Stimulated activated naive CD8-positive, alpha-beta T cell treated with anti-CD3 and anti-CD28 coated beads, Interleukin-15, Interleukin-2, amounts not matched to agents 100 ng/mL and 50 ng/mL, for 24 hours (primary cell): ENCODE measurements around the gene CDC6.

ENCODE experiments used
- H3K27ac Mint-ChIP-seq: one replicate; pipeline ENCODE4 v1.8.0; 2021; ENCODE audit warnings: mild to moderate bottlenecking, mixed read lengths
- H3K27me3 Mint-ChIP-seq: one replicate; pipeline ENCODE4 v1.8.0; 2021; ENCODE audit warnings: mixed read lengths
- H3K36me3 Mint-ChIP-seq: one replicate; pipeline ENCODE4 v1.8.0; 2021; ENCODE audit warnings: low read depth, mixed read lengths
- H3K4me1 Mint-ChIP-seq: one replicate; pipeline ENCODE4 v1.8.0; 2021; ENCODE audit warnings: low read depth, mixed read lengths
- H3K4me3 Mint-ChIP-seq: one replicate; pipeline ENCODE4 v1.8.0; 2021; ENCODE audit warnings: mild to moderate bottlenecking, mixed read lengths
- H3K9me3 Mint-ChIP-seq: one replicate; pipeline ENCODE4 v1.8.0; 2021; ENCODE audit warnings: mixed read lengths

CDC6 gene, protein sequence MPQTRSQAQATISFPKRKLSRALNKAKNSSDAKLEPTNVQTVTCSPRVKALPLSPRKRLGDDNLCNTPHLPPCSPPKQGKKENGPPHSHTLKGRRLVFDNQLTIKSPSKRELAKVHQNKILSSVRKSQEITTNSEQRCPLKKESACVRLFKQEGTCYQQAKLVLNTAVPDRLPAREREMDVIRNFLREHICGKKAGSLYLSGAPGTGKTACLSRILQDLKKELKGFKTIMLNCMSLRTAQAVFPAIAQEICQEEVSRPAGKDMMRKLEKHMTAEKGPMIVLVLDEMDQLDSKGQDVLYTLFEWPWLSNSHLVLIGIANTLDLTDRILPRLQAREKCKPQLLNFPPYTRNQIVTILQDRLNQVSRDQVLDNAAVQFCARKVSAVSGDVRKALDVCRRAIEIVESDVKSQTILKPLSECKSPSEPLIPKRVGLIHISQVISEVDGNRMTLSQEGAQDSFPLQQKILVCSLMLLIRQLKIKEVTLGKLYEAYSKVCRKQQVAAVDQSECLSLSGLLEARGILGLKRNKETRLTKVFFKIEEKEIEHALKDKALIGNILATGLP

DNA sequence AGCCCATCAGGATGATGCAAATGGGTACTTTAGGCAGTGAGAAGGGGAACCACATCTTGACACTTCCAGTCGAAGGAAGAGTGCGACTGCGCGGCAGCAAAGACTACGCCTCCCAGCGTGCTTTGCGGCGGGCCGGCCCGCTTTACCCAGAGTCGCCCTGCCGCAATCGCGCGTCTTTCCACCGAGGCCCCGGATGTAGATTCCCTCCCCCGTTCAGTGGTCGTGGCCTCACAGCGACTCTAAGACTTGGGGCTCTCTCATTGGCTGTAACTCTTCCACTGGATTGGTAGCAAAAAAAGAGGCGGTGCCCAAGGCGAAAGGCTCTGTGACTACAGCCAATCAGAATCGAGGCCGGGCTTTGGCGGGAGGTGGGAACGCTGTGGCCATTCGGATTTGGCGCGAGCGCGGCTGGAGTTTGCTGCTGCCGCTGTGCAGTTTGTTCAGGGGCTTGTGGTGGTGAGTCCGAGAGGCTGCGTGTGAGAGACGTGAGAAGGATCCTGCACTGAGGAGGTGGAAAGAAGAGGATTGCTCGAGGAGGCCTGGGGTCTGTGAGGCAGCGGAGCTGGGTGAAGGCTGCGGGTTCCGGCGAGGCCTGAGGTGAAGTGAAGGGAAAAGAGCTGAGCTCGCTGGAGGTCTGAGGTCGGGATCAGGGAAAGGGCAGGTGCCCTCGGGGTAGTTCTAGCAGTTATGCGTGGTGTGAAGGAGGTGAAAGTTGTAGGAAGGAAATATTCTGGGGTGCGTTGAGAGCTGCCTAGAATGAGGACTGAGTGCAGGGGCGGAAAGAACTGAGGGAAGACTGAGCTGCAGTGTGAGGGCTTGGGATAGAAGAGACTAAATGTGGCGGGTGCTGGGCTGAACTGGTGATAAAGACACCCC is at the start of gene CDC6:
Gene CDC6 (plus strand): TSS at position 386 of the 876 bp plus-strand sequence. CDS start 1,542 bp downstream, outside the sequence.
- H3K27ac Mint-ChIP-seq: peak within 1 kb of the TSS; percentile 98
- peaks cover 78% of the 10 kb centered on the region for H3K4me1 Mint-ChIP-seq
- H3K36me3 Mint-ChIP-seq: peaks cover 41% of the 10 kb centered on the region
- H3K4me3 Mint-ChIP-seq: peak within 1 kb of the TSS; percentile 99
- H3K9me3 Mint-ChIP-seq: no peaks in the 10 kb centered on the region
- no peaks in the 10 kb centered on the region for H3K27me3 Mint-ChIP-seq

DNA sequence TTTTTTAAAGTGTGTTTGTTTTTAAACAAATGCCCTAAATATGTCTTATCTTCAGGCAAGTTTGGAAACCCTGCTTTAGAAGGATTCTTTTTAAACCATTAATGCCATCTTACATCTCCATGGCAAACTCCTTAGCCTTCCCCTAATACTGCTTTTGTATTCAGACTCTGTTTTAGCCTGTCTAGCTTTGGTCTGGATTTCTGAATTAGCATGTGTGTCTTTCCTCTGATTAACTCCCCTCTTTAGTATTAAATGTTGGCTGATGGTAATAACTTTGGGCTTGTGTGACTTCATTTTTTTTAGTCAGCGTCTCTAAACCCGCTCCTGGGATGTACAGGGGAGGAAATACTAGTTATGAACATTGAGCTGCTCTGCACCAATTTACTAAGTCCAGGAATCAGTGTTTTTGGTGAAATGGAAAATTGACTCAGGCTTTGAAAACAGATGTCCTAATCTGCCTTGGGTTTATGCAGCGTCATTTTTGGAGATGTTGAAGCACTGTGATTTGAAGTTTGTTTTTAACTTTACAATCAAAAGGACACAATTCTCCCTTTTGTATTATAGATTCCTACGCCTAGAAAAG is 46.3 kb upstream of the CDC6 start:
- Mint-ChIP-seq H3K36me3 (peaks cover 8% of the 10 kb centered on the region), H3K4me3 (no peak overlapping the region), H3K27me3 (no peaks in the 10 kb centered on the region), H3K27ac (no peak overlapping the region), H3K9me3 (no peaks in the 10 kb centered on the region), H3K4me1 (peaks cover 28% of the 10 kb centered on the region)

DNA sequence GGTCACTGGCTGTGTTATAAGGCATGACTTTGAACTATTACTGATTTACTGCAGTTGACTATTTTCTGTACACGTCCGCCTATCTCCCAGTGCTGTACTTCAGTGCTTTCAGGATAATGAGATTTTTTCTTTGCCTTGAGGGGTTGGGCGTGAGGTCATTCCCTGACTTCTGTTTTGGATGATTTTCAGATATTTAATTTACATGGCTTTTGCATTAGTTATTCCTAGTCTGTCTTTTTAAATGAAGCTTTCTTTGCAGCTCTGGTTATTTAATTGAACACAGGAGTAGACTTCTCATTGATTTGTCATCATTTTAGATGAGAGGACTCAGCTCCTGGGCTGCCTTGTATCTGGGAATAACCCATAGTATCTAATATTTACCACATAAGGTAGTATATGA is 44.9 kb upstream of the CDC6 start:
- H3K27me3 Mint-ChIP-seq: no peaks in the 10 kb centered on the region
- peak overlapping the region; percentile 40 for H3K27ac Mint-ChIP-seq
- peaks cover 28% of the 10 kb centered on the region for H3K4me1 Mint-ChIP-seq
- H3K9me3 Mint-ChIP-seq: no peaks in the 10 kb centered on the region
- peaks cover 4% of the 10 kb centered on the region for H3K36me3 Mint-ChIP-seq
- no peak overlapping the region for H3K4me3 Mint-ChIP-seq

DNA sequence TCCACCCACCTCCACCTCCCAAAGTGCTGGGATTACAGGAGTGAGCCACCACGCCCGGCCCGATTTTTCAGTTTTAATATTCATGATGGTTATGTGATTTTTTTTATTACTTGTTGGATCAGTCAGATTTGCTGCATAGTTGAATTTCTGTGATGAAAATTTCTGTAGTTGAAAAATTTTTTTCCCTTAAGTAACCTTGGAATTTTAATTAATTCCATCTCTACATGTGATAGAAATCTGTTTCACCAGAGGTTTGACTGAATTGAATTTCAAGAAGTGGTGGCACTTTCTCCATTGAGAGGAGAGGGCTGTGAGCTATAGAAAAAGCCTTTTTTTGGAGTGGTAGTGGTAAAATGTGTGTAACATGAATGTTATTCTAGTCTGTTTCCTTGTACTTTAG is 43.9 kb upstream of the CDC6 start:
- Mint-ChIP-seq H3K9me3 (no peaks in the 10 kb centered on the region), H3K4me1 (peaks cover 28% of the 10 kb centered on the region), H3K27ac (no peak overlapping the region), H3K36me3 (peaks cover 4% of the 10 kb centered on the region), H3K27me3 (no peaks in the 10 kb centered on the region), H3K4me3 (no peak overlapping the region)

DNA sequence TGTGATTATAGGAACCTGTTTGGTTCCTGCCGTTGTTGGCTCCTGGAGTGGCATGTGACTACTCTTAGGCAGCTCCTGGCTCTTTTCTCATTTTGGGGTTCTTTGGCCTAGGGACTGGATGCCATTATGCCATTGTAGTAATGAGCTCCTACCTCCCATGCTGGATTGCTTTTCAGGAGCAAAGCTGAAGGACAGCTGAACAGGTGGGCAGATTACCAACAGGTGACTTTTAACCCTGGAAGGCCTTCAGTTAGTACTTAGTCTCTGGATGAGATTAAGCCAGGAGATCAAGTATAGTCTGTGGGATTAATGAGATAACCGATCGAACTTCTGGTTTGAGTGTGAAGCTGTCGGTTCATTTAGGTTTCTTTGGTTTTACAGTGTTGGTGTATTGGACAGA is 43.4 kb upstream of the CDC6 start:
- H3K9me3 Mint-ChIP-seq: no peaks in the 10 kb centered on the region

DNA sequence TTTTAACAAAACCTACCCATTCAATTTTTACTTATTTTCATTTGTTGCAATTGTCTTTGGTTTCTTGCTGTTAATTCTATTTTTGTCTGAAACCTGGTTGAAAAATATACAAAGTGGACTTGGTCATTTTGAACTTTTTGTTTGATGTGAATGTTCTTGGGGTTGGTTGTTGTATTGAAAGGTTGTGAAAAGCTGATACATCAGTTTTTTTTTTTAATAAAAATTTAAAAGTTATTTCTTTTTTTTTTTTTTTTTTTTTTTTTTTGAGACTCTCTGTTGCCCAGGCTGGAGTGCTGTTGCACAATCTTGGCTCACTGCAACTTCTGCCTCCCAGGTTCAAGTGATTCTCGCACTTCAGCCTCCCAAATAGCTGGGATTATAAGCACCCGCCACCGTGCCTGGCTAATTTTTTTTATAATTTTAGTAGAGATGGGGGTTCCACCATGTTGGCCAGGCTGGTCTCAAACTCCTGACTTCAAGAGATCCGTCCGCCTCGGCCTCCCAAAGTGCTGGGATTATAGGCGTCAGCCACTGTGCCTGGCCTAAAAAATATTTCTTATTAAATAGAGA is 39.7 kb upstream of the CDC6 start:
- Mint-ChIP-seq H3K27me3 (no peaks in the 10 kb centered on the region), H3K4me1 (peaks cover 27% of the 10 kb centered on the region), H3K36me3 (peaks cover 4% of the 10 kb centered on the region), H3K4me3 (no peak overlapping the region), H3K27ac (no peak overlapping the region), H3K9me3 (no peaks in the 10 kb centered on the region)

More for the DNA sequence above, 43.4 kb upstream of the CDC6 start:
- H3K4me3 Mint-ChIP-seq: no peak overlapping the region
- H3K36me3 Mint-ChIP-seq: peaks cover 4% of the 10 kb centered on the region
- H3K27me3 Mint-ChIP-seq: no peaks in the 10 kb centered on the region
- peaks cover 30% of the 10 kb centered on the region for H3K4me1 Mint-ChIP-seq
- H3K27ac Mint-ChIP-seq: no peak overlapping the region

DNA sequence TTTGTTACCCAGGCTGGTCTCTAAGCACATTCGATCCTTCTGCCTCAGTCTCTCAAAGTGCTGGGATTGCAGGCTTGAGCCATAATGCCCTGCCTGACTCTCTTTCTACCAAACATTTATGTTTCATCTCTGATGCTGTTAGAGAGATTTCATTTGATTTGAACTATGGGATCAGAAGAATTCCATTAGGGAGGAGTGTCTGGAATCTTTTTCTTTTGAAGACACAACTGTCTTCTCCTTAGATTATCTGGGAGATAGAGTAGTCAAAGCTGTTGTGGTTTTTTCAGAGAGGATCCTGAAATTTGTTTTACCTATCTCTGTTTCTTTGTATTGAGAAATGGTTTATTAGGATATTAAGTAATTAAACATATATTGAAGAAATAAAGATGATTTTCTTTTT is 39.2 kb upstream of the CDC6 start:
- Mint-ChIP-seq H3K27ac (no peak overlapping the region), H3K9me3 (no peaks in the 10 kb centered on the region), H3K4me1 (peaks cover 25% of the 10 kb centered on the region)

DNA sequence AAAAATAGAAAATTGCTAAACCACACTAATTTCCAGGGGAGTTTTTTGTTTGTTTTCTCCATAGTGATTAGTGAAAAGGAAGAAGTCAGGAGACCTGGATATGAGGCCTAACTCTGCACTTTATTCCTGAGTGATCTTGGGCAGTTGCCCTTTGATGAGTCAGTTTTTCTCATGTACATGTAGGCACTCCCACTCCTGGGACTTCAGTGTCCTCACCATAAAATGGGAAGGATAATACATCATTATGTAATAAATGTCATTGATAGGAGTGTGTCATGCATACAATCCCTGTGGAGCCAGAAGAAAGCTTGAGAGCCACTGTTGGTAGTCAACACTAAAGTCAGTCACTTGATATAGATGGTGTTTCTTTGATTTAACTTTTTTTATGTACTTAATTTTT is 36.1 kb upstream of the CDC6 start:
- Mint-ChIP-seq H3K4me1 (peaks cover 23% of the 10 kb centered on the region), H3K9me3 (no peaks in the 10 kb centered on the region), H3K27me3 (no peaks in the 10 kb centered on the region), H3K36me3 (peaks cover 5% of the 10 kb centered on the region), H3K4me3 (no peak overlapping the region), H3K27ac (no peak overlapping the region)

More for the DNA sequence above, 39.2 kb upstream of the CDC6 start:
- H3K36me3 Mint-ChIP-seq: peaks cover 4% of the 10 kb centered on the region
- no peaks in the 10 kb centered on the region for H3K27me3 Mint-ChIP-seq
- no peak overlapping the region for H3K4me3 Mint-ChIP-seq

DNA sequence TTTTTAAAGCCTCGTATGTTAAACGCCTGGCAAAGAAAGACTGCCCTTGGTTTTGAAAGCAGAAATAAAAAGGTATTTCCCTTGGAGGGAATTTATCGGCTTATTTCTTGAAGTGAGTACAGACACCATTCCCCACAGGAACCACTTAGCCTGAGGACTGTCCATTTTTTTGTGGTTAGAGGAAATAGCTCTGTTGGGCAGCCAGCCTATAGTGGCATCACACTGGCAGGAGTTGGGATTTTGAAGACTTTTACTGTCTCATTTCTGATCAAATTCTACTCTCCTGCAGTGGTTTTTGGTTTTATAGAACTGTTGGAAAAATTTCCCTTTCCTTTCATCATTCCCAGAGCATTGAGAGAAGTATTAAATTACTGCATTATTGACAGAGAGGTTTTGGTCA is 34.1 kb upstream of the CDC6 start:
- Mint-ChIP-seq H3K27ac (peak overlapping the region; percentile 31), H3K36me3 (peaks cover 22% of the 10 kb centered on the region), H3K9me3 (no peaks in the 10 kb centered on the region), H3K27me3 (no peaks in the 10 kb centered on the region), H3K4me1 (peaks cover 23% of the 10 kb centered on the region), H3K4me3 (no peak overlapping the region)

DNA sequence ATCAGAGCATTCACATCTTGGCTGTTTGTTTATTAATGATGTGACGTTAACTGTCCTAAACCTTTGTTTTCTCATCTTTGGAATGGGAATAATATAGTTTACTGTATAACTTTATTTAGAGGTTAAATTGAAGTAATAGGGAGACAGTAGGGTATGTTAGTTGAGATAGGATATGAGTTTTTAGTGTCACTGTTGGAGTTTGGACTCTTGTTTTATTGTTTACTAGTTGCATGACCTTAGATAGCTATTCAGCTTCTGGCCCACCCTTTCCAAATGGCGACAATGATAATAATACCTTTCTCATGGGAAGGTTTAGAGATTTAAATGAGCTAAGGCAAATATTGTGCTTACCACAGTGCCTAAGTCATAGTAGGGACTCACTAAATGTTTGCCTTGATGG is 28.2 kb upstream of the CDC6 start:
- no peak overlapping the region for H3K4me3 Mint-ChIP-seq
- H3K36me3 Mint-ChIP-seq: peaks cover 50% of the 10 kb centered on the region
- H3K27ac Mint-ChIP-seq: no peak overlapping the region
- peaks cover 15% of the 10 kb centered on the region for H3K4me1 Mint-ChIP-seq
- no peaks in the 10 kb centered on the region for H3K27me3 Mint-ChIP-seq
- no peaks in the 10 kb centered on the region for H3K9me3 Mint-ChIP-seq

DNA sequence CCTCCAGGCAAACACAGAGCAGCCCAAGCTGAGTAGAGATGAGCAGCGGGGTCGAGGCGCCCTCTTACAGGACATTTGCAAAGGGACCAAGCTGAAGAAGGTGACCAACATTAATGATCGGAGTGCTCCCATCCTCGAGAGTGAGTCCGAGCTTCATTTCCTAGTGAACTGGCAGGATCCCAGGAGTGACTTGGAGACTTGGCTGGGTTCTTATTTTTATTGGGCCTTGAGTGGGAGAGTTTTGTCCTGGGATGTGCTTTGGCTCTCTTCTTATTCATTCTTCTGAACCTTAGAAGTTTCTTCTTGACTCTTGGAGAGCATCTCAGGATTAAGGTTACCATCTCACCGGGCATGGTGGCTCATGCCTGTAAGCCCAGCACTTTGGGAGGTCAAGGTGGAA is 27.2 kb upstream of the CDC6 start:
- Mint-ChIP-seq H3K9me3 (no peaks in the 10 kb centered on the region), H3K36me3 (peaks cover 50% of the 10 kb centered on the region), H3K27ac (no peak overlapping the region), H3K4me1 (peaks cover 12% of the 10 kb centered on the region), H3K4me3 (no peak overlapping the region), H3K27me3 (no peaks in the 10 kb centered on the region)

DNA sequence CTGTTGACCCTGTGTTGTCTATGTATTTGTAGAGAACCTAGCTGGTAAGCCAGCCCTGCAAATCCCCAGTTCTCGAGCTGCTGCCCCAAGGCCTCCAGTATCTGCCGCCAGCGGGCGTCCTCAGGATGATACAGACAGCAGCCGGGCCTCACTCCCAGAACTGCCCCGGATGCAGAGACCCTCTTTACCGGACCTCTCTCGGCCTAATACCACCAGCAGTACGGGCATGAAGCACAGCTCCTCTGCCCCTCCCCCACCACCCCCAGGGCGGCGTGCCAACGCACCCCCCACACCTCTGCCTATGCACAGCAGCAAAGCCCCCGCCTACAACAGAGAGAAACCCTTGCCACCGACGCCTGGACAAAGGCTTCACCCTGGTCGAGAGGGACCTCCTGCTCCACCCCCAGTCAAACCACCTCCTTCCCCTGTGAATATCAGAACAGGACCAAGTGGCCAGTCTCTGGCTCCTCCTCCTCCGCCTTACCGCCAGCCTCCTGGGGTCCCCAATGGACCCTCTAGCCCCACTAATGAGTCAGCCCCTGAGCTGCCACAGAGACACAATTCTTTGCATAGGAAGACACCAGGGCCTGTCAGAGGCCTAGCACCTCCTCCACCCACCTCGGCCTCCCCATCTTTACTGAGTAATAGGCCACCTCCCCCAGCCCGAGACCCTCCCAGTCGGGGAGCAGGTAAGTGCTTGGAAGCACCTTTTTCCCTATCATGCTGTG is 23.1 kb upstream of the CDC6 start:
- H3K4me1 Mint-ChIP-seq: peaks cover 12% of the 10 kb centered on the region
- no peaks in the 10 kb centered on the region for H3K9me3 Mint-ChIP-seq
- H3K27ac Mint-ChIP-seq: no peak overlapping the region
- H3K27me3 Mint-ChIP-seq: no peaks in the 10 kb centered on the region
- H3K36me3 Mint-ChIP-seq: peaks cover 27% of the 10 kb centered on the region
- H3K4me3 Mint-ChIP-seq: no peak overlapping the region

DNA sequence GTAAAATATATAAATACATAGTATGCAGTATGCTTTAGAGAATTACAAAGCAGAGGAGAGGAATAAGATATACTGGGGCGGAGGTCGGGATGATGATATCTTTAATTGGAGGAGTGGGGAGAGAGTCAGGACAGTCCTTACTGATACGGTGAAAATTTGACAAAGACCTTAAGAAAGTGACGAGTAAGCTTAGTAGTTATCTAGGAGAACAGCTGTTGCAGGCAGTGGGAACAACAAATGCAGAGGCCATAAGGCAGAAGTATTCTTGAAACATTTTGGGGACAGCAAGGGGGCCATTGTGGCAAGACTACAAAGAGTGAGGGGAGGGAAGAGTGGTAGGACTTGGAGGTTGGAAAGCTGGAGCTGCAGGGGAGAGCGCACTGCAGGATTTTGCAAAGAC is 22.3 kb upstream of the CDC6 start:
- Mint-ChIP-seq H3K27me3 (no peaks in the 10 kb centered on the region), H3K4me3 (no peak overlapping the region), H3K27ac (no peak overlapping the region), H3K36me3 (peaks cover 25% of the 10 kb centered on the region), H3K4me1 (peaks cover 12% of the 10 kb centered on the region), H3K9me3 (no peaks in the 10 kb centered on the region)

DNA sequence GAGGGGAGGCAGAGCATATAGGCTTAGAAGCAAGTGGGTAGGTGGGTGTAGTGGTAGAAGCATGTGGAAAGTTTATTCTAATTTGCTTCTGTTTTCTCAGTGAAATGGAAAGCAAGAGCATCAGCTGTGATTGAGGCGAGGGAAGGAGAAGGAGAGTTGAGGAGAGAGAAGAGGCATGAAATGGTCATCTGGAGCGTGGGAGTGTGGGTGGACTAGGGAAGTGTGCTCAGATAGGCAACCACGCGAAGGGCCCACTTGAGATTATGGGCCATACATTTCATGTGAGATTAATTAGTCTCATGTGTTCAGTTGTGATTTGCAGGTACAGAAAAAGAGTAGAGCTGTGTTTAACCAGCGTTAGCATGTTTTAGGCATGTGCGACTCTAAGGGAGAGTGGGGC is 20.8 kb upstream of the CDC6 start:
- Mint-ChIP-seq H3K4me3 (no peak overlapping the region), H3K36me3 (peaks cover 17% of the 10 kb centered on the region), H3K27me3 (no peaks in the 10 kb centered on the region), H3K27ac (no peak overlapping the region), H3K9me3 (no peaks in the 10 kb centered on the region), H3K4me1 (peaks cover 12% of the 10 kb centered on the region)
